Spleen (tissue), 7 donors: Measurements from ENCODE around the gene FRMD1.

Experiments used
- CTCF ChIP-seq, 11 experiments: fragments of 200-600 bp in 7 of 11; fragments of 450-650 bp in 4 of 11; sonication (generic) in 4 of 11; IDR thresholded peaks in 8 of 11; conservative IDR thresholded peaks in 3 of 11; 1 replicate in 7 of 11; 2 replicates in 4 of 11; pipeline versions ENCODE4 v1.4.0 to v1.8.0; 2016 to 2021; ENCODE audit warnings: antibody characterized with exemption in 11 of 11, inconsistent platforms in 4 of 11, mild to moderate bottlenecking in 1 of 11
- POLR2AphosphoS5 ChIP-seq, 3 donors: sonication (generic); formaldehyde crosslinking; IDR thresholded peaks; one replicate each; pipeline ENCODE4 v1.5.1; 2017; ENCODE audit warnings: antibody characterized with exemption in 3 of 3
- donor health status: DM: no; HTN: no; CAD: no; lungs with moderate emphysema.
- donor health status: DM: no; HTN: no; CAD: no.
- donor health status: DM: no; HTN: no; CAD: no.

- TF ChIP-seq CTCF (IDR thresholded peaks at IDR 0.05 in 8 of 11, conservative IDR thresholded peaks at IDR 0.05 in 3 of 11) (no peak), POLR2AphosphoS5 (IDR thresholded peaks at IDR 0.05) (no peak)
Observed at GRCh38 chr6:168078175-168078942, 653 bp downstream of the FRMD1 start.
